ENCODE results near the gene CFAP53. TPM values are rescaled to one million over a fixed set of nuclear protein-coding genes. Genes with fewer than 3 reads are reported as not detected.

The CFAP53 gene
- total RNA-seq, 1 donor from 2014 or later = 0.68 TPM

DNA sequence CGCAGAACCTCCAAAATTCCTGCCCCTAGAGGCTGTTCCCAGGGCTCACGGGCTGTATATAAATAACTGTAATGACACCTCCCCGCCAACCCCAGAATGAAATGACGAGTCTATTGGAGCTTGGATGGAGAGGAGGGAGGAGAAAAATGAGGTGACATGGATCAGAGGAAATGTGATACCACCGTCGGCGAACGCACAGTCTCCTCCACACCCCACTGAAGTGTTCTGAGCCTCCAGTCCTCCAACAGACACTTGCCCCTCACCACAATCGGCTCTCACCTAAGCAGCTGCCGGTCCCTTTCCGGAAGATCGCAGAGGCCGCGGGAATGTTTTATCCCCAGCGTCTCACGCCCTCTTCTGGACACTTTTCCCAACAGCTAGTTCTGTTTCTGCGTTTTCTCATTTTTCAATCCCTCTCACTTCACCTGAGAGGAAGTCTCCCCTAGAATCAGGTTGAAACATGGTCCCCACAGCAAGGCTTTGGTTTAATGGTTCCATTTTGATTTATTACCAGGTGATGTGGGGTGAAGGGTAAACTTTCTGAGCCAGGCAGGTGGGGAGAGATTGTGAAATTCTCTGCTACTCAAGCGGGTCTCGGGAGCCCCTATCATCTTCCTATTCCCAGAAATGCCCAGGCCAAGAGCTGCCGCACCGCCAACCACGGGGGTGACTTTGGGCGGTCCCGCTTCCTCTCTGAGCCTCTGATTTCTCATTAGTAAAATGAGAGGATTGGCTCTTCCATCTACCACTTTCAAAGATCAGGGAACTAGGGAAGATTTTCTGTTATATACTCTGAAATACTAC is 62.3 kb downstream of the CFAP53 start:
- DNase-seq (ENCODE audit: low read depth) = peak; percentile 3

DNA sequence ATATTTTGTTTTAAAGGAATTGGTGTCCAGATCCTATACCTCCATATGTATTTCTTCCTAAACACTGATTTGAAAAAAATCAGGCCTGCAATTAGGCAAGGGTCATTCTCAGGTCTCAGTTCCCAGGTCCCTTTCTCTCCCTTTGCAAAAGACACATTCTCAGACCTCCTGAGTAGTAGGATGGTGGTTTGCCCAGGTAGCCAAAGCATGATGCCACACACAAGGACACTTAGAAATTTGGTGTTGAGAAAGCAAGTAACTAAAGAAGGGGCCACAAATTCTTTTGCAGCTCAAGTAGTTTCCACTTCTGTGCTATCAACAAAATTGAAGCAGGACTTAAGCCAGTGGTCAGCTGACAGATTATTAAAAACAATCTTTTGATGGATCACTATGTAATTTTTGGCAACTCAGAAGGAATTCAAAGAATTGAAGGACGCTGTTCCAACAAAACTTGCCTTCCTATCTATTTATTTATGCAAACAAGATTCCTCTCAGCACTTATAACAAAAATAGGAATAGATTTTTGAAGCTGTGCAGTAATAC is 64.7 kb downstream of the CFAP53 start:
- no peaks in the 10 kb centered on the region for H3K9me3 ChIP-seq (ENCODE audit: insufficient read depth, low read depth, low read length)
- Mint-ChIP-seq H3K27me3 (ENCODE audit: low read depth, unreplicated experiment) (peaks cover 45% of the 10 kb centered on the region), H3K27ac (ENCODE audit: unreplicated experiment) (no peak overlapping the region), H3K4me3 (ENCODE audit: unreplicated experiment) (no peak overlapping the region), H3K9me3 (ENCODE audit: unreplicated experiment) (peaks cover 2% of the 10 kb centered on the region), H3K4me1 (ENCODE audit: low read depth, unreplicated experiment) (no peaks in the 10 kb centered on the region), H3K36me3 (ENCODE audit: low read depth, unreplicated experiment) (no peaks in the 10 kb centered on the region)
- no peak for TF ChIP-seq CTCF (IDR thresholded peaks at IDR 0.05; ENCODE audit: insufficient read depth, low read depth, low read length)
- no peak for TF ChIP-seq EZH2 (IDR thresholded peaks at IDR 0.05; ENCODE audit: insufficient read depth, low read length)
- no peak overlapping the region for H3K4me2 ChIP-seq (ENCODE audit: low read length)
- no peaks in the 10 kb centered on the region for H3K36me3 ChIP-seq (ENCODE audit: insufficient read depth, low read length)
- FAIRE-seq (no peak), DNase-seq (ENCODE audit: low read depth) (no peak)
- no peak overlapping the region for H3K4me3 ChIP-seq (ENCODE audit: insufficient read depth, low read depth, low read length)
- no peak overlapping the region for H3K27ac ChIP-seq (ENCODE audit: low read depth, low read length)
- peaks cover 38% of the 10 kb centered on the region for H3K27me3 ChIP-seq (ENCODE audit: insufficient read depth, low read length)
- no peaks in the 10 kb centered on the region for H3K4me1 ChIP-seq (ENCODE audit: insufficient read depth, low read length)
- no peaks in the 10 kb centered on the region for H3K79me2 ChIP-seq (ENCODE audit: insufficient read depth, low read length)
- H4K20me1 ChIP-seq (ENCODE audit: insufficient read depth, low read length) = no peaks in the 10 kb centered on the region
- H2AFZ ChIP-seq (ENCODE audit: low read depth, low read length) = no peak overlapping the region
- no peak overlapping the region for H3K9ac ChIP-seq (ENCODE audit: low read length)

More for the DNA sequence above, 62.3 kb downstream of the CFAP53 start:
- TF ChIP-seq CTCF (IDR thresholded peaks at IDR 0.05; ENCODE audit: insufficient read depth, low read depth, low read length) (peak; percentile 55), EZH2 (IDR thresholded peaks at IDR 0.05; ENCODE audit: insufficient read depth, low read length) (no peak)
- Histone ChIP-seq H3K9me3 (ENCODE audit: insufficient read depth, low read depth, low read length) (no peaks in the 10 kb centered on the region), H3K9ac (ENCODE audit: low read length) (no peak overlapping the region), H3K27ac (ENCODE audit: low read depth, low read length) (no peak overlapping the region), H3K27me3 (ENCODE audit: insufficient read depth, low read length) (peaks cover 31% of the 10 kb centered on the region), H4K20me1 (ENCODE audit: insufficient read depth, low read length) (no peaks in the 10 kb centered on the region), H3K4me3 (ENCODE audit: insufficient read depth, low read depth, low read length) (no peak overlapping the region), H3K36me3 (ENCODE audit: insufficient read depth, low read length) (no peaks in the 10 kb centered on the region), H3K4me2 (ENCODE audit: low read length) (peak overlapping the region; percentile 42), H3K79me2 (ENCODE audit: insufficient read depth, low read length) (no peaks in the 10 kb centered on the region), H3K4me1 (ENCODE audit: insufficient read depth, low read length) (no peaks in the 10 kb centered on the region), H2AFZ (ENCODE audit: low read depth, low read length) (peak overlapping the region; percentile 53)
- H3K4me3 Mint-ChIP-seq (ENCODE audit: unreplicated experiment) = no peak overlapping the region
- no peak overlapping the region for H3K27ac Mint-ChIP-seq (ENCODE audit: unreplicated experiment)
- H3K36me3 Mint-ChIP-seq (ENCODE audit: low read depth, unreplicated experiment) = no peaks in the 10 kb centered on the region
- no peak for FAIRE-seq
- H3K9me3 Mint-ChIP-seq (ENCODE audit: unreplicated experiment) = peaks cover 2% of the 10 kb centered on the region
- peaks cover 36% of the 10 kb centered on the region for H3K27me3 Mint-ChIP-seq (ENCODE audit: low read depth, unreplicated experiment)
- H3K4me1 Mint-ChIP-seq (ENCODE audit: low read depth, unreplicated experiment) = no peaks in the 10 kb centered on the region

DNA sequence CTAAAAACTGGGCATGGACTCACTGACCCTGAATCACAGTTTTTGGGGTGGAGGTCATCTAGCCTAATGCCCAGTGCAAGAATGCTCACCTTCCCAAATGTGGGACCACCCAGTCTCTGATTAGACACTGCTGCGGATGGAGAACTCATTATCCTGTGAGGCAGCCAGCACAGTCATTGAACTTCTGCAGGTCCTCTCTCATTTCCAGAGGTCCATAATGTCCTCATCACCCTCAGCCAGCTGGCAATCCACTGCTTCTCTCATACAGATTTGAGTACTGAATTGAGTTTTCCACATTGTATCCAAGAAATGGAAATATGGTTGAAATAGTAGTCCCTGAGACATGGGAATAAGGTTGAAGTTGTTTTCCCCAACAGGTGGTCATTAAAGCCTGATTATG is 66.4 kb downstream of the CFAP53 start:
- Histone ChIP-seq H3K27ac (ENCODE audit: low read depth, low read length) (no peak overlapping the region), H3K79me2 (ENCODE audit: insufficient read depth, low read length) (no peaks in the 10 kb centered on the region), H3K9me3 (ENCODE audit: insufficient read depth, low read depth, low read length) (no peaks in the 10 kb centered on the region), H3K4me2 (ENCODE audit: low read length) (no peak overlapping the region), H3K36me3 (ENCODE audit: insufficient read depth, low read length) (no peaks in the 10 kb centered on the region), H3K4me3 (ENCODE audit: insufficient read depth, low read depth, low read length) (no peak overlapping the region), H4K20me1 (ENCODE audit: insufficient read depth, low read length) (no peaks in the 10 kb centered on the region), H2AFZ (ENCODE audit: low read depth, low read length) (no peak overlapping the region), H3K4me1 (ENCODE audit: insufficient read depth, low read length) (no peaks in the 10 kb centered on the region), H3K9ac (ENCODE audit: low read length) (no peak overlapping the region), H3K27me3 (ENCODE audit: insufficient read depth, low read length) (peaks cover 52% of the 10 kb centered on the region)
- H3K36me3 Mint-ChIP-seq (ENCODE audit: low read depth, unreplicated experiment) = no peaks in the 10 kb centered on the region
- DNase-seq (ENCODE audit: low read depth) (no peak), FAIRE-seq (no peak)
- H3K4me1 Mint-ChIP-seq (ENCODE audit: low read depth, unreplicated experiment) = no peaks in the 10 kb centered on the region
- no peak overlapping the region for H3K4me3 Mint-ChIP-seq (ENCODE audit: unreplicated experiment)
- peaks cover 51% of the 10 kb centered on the region for H3K27me3 Mint-ChIP-seq (ENCODE audit: low read depth, unreplicated experiment)
- H3K27ac Mint-ChIP-seq (ENCODE audit: unreplicated experiment) = no peak overlapping the region
- H3K9me3 Mint-ChIP-seq (ENCODE audit: unreplicated experiment) = peaks cover 2% of the 10 kb centered on the region
- TF ChIP-seq CTCF (IDR thresholded peaks at IDR 0.05; ENCODE audit: insufficient read depth, low read depth, low read length) (no peak), EZH2 (IDR thresholded peaks at IDR 0.05; ENCODE audit: insufficient read depth, low read length) (no peak)

All from astrocyte (in vitro differentiated cells and primary cell).